Gastrocnemius medialis (tissue), 4 donors: Measurements from ENCODE around the gene WDR26. TPM values are rescaled to one million over a fixed set of nuclear protein-coding genes. Genes with fewer than 3 reads are reported as not detected.

Experiments
- ATAC-seq, 2 donors: fragments of 150-250 bp; one replicate each; pipeline ENCODE4 v1.9.1; 2016
- DNase-seq, 2 donors: peaks; one replicate each; pipeline ENCODE4 v3.0.0-alpha.2; 2019
- H3K27ac ChIP-seq, 4 donors: fragments of 200-600 bp; sonication (generic); 1 replicate in 1 of 4; 2 replicates in 3 of 4; pipeline ENCODE4 v1.5.1; 2016 to 2018; ENCODE audit warnings: mild to moderate bottlenecking in 2 of 4, moderate library complexity in 1 of 4
- H3K27me3 ChIP-seq, 3 donors: fragments of 200-600 bp; sonication (generic) in 2 of 3; 1 replicate in 1 of 3; 2 replicates in 2 of 3; pipeline versions ENCODE4 v1.5.1 to v1.6.0; 2016 to 2019; ENCODE audit warnings: mild to moderate bottlenecking in 1 of 3, moderate library complexity in 1 of 3
- H3K36me3 ChIP-seq, 2 donors: fragments of 200-600 bp; sonication (generic) in 1 of 2; one replicate each; pipeline ENCODE4 v1.5.1; 2017 to 2018
- H3K4me1 ChIP-seq, 2 donors: fragments of 200-600 bp; sonication (generic) in 1 of 2; one replicate each; pipeline ENCODE4 v1.5.1; 2016 to 2017; ENCODE audit warnings: mild to moderate bottlenecking in 2 of 2
- H3K4me3 ChIP-seq, 4 donors: fragments of 200-600 bp; sonication (generic) in 3 of 4; 1 replicate in 1 of 4; 2 replicates in 3 of 4; pipeline ENCODE4 v1.5.1; 2016 to 2019; ENCODE audit warnings: mild to moderate bottlenecking in 2 of 4
- H3K9me3 ChIP-seq, 3 donors: fragments of 200-600 bp; sonication (generic) in 2 of 3; 1 replicate in 1 of 3; 2 replicates in 2 of 3; pipeline ENCODE4 v1.5.1; 2016 to 2019
- POLR2A ChIP-seq, 2 donors: fragments of 450-650 bp; IDR thresholded peaks; one replicate each; pipeline ENCODE4 v1.6.1; 2017; ENCODE audit warnings: antibody characterized with exemption in 2 of 2, mild to moderate bottlenecking in 2 of 2, moderate library complexity in 2 of 2
- in situ Hi-C, 4 donors: fragments of 200-750 bp; cut with MboI; loops; one replicate each; pipeline versions ENCODE4 v1.15.0 to v1.8.0; 2017; ENCODE audit warnings: low sequenced_read_pairs in 4 of 4
- intact Hi-C: fragments of 100-400 bp; cut with DNase I; formaldehyde crosslinking; loops from one replicate; pipeline ENCODE4 v1.15.1; 2023; ENCODE audit warnings: low total_unique reads
- total RNA-seq, 4 donors: library from RNA; depleted of rRNA; stranded (reverse); fragments of >200 nt; gene quantifications; one replicate each; pipeline versions ENCODE4 v1.1.0 to v1.2.3, GENCODE V29; 2016
- TF ChIP-seq, protein P1 (sequence below), 5 experiments: fragments of 450-650 bp in 3 of 5; fragments of 200-600 bp in 2 of 5; sonication (generic) in 2 of 5; IDR thresholded peaks in 4 of 5; conservative IDR thresholded peaks in 1 of 5; 1 replicate in 4 of 5; 2 replicates in 1 of 5; pipeline ENCODE4 v1.5.1; 2016 to 2019; ENCODE audit warnings: antibody characterized with exemption in 5 of 5, mild to moderate bottlenecking in 3 of 5, moderate library complexity in 3 of 5

WDR26 gene
- total RNA-seq, 4 donors from 2014 or later: 62.1 to 86.5 (median 74.0) TPM

DNA sequence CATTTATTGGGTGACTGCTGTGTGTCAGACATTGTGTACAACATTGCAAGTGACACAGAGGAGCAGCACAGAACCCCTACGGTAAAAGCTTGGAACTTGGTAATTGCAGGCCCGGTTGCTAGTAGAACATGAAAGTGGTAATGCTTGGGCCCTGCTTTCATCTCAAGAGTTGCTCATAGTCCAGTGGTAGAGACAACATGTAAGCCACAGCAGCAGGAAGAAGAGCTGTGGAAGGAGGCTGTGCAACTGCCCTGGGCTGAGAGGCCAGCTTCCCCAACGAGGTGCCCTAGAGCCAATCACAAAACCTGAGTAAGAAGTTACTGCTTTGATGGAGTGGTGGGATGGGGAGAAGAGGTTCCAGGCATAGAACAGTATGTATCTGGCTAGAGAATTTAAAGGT is 59.5 kb downstream of the WDR26 start:
- H3K27me3 ChIP-seq: no peaks in the 10 kb centered on the region
- H3K4me1 ChIP-seq: peaks cover 19 to 28% of the 10 kb centered on the region in 2 donors
- in situ Hi-C loops: no loop called here
- DNase-seq: no peak
- no peak overlapping the region for H3K4me3 ChIP-seq
- no peak for ATAC-seq
- intact Hi-C loops: no loop called here
- TF ChIP-seq POLR2A (IDR thresholded peaks at IDR 0.05): no peak
- TF ChIP-seq, protein P1, sequence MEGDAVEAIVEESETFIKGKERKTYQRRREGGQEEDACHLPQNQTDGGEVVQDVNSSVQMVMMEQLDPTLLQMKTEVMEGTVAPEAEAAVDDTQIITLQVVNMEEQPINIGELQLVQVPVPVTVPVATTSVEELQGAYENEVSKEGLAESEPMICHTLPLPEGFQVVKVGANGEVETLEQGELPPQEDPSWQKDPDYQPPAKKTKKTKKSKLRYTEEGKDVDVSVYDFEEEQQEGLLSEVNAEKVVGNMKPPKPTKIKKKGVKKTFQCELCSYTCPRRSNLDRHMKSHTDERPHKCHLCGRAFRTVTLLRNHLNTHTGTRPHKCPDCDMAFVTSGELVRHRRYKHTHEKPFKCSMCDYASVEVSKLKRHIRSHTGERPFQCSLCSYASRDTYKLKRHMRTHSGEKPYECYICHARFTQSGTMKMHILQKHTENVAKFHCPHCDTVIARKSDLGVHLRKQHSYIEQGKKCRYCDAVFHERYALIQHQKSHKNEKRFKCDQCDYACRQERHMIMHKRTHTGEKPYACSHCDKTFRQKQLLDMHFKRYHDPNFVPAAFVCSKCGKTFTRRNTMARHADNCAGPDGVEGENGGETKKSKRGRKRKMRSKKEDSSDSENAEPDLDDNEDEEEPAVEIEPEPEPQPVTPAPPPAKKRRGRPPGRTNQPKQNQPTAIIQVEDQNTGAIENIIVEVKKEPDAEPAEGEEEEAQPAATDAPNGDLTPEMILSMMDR (IDR thresholded peaks at IDR 0.05 in 4 of 5, conservative IDR thresholded peaks at IDR 0.05 in 1 of 5): no peak
- H3K36me3 ChIP-seq: peaks cover 0 to 39% of the 10 kb centered on the region in 2 donors
- H3K27ac ChIP-seq: peak overlapping the region; percentile 74 to 88 (median 82)
- no peaks in the 10 kb centered on the region for H3K9me3 ChIP-seq

DNA sequence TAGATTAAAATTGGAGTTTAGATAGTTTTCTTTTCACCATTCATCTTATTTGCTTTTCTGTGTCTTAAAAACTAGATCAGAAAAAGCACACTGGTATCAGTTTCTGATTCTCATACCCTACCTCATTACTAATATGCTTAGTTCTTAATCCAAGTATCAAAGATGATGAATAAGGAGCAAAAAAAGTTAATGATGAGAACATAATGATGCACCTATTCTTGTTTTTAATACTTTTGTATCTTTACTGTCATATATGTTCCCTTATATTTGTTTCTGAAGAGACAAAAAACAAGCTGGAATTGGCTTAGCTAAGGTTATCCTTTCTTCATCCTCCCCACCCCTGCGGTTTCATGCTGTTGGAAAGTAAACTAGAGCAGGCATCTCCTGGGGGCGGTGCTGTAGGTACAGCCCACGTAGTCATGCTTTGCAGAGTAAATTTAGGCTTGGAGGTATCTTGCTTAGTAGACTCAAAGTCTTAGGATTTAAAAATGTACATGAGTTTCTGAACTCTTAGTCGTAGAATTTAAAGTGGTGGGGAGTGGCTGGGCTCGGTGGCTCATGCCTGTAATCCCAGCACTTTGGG is 61.5 kb downstream of the WDR26 start:
- in situ Hi-C loops: no loop called here
- Histone ChIP-seq H3K9me3 (no peaks in the 10 kb centered on the region), H3K27me3 (no peaks in the 10 kb centered on the region), H3K27ac (no peak overlapping the region), H3K4me1 (peaks cover 20 to 33% of the 10 kb centered on the region in 2 donors), H3K36me3 (peaks cover 0 to 48% of the 10 kb centered on the region in 2 donors), H3K4me3 (no peak overlapping the region)
- TF ChIP-seq, protein P1 (IDR thresholded peaks at IDR 0.05 in 4 of 5, conservative IDR thresholded peaks at IDR 0.05 in 1 of 5): no peak
- no peak for TF ChIP-seq POLR2A (IDR thresholded peaks at IDR 0.05)
- intact Hi-C loops: no loop called here
- ATAC-seq (no peak), DNase-seq (no peak)

DNA sequence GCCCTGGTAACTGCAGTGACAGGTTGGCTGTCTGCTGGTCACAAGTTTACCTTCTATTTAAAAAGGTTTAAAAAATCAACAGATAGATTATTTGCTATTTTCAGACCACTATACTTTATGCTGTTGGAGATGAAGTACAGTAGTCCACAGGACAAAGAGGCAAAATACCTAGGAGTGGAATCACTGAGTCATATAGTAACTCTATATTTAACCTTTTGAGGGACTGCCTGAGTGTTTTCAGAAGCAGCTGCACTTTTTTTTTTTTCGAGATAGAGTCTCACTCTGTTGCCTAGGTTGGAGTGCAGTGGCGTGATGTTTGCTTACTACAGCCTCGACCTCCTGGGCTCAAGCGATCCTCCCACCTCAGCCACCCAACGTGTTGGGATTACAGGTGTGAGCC is 66.2 kb downstream of the WDR26 start:
- Histone ChIP-seq H3K4me3 (no peak overlapping the region), H3K27me3 (no peaks in the 10 kb centered on the region), H3K27ac (peak overlapping the region in 3 of 4 donors; percentile 24 to 58 (median 44)), H3K9me3 (no peaks in the 10 kb centered on the region), H3K36me3 (peaks cover 0 to 67% of the 10 kb centered on the region in 2 donors), H3K4me1 (peaks cover 13 to 22% of the 10 kb centered on the region in 2 donors)
- in situ Hi-C loops: no loop called here
- ATAC-seq: peak; percentile 51 to 53
- TF ChIP-seq POLR2A (IDR thresholded peaks at IDR 0.05): no peak
- TF ChIP-seq, protein P1 (IDR thresholded peaks at IDR 0.05 in 4 of 5, conservative IDR thresholded peaks at IDR 0.05 in 1 of 5): no peak
- DNase-seq: no peak
- intact Hi-C loops: no loop called here

DNA sequence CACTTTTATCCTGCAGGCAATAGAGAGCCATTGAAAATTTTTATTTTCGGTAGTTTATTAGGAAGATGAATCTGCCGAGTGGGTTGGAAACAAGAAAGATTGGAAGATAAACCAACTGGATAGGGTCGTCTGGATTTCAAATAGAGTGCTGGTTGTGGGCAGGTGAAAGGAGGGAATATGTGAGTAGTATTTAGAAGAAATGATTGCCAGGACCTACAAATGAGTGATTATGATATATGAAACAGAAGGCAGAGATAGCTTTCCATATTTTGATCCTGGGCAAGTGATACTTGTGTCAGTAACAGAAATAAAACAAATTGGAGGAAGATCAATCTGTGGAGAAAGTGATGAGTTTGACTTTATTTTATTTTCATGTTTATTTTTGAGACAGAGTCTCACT is 75.4 kb downstream of the WDR26 start:
- no peak overlapping the region for H3K4me3 ChIP-seq
- intact Hi-C loops (loop anchor here (5.0 kb wide), 1 partner anchor 98 kb away; no protein-coding TSS in a partner anchor), in situ Hi-C loops (no loop called here)
- H3K27me3 ChIP-seq: no peaks in the 10 kb centered on the region
- H3K36me3 ChIP-seq: no peaks in the 10 kb centered on the region
- peaks cover 27 to 33% of the 10 kb centered on the region in 2 donors for H3K4me1 ChIP-seq
- peak overlapping the region; percentile 34 to 95 (median 60) for H3K27ac ChIP-seq
- DNase-seq (no peak), ATAC-seq (no peak)
- TF ChIP-seq POLR2A (IDR thresholded peaks at IDR 0.05): no peak
- TF ChIP-seq, protein P1 (IDR thresholded peaks at IDR 0.05 in 4 of 5, conservative IDR thresholded peaks at IDR 0.05 in 1 of 5): no peak
- H3K9me3 ChIP-seq: no peaks in the 10 kb centered on the region
